Trophoblast cell (in vitro differentiated cells and primary cell): Measurements from ENCODE around the gene SLC24A4.

ENCODE experiments used
- DNase-seq, 2 donors: peaks; one replicate each; pipeline ENCODE4 v3.0.0-alpha.2; 2016
- H2AFZ ChIP-seq: 2 replicates; pipeline ENCODE4 v1.6.1; 2013; ENCODE audit warnings: low read length, moderate library complexity, mild to moderate bottlenecking; ENCODE audit not compliant: insufficient read depth, poor library complexity
- H2AK5ac ChIP-seq: 2 replicates; pipeline ENCODE4 v1.6.1; 2013; ENCODE audit warnings: mild to moderate bottlenecking, low read length
- H2BK120ac ChIP-seq: 2 replicates; pipeline ENCODE4 v1.6.1; 2013; ENCODE audit warnings: low read length, mild to moderate bottlenecking, moderate library complexity; ENCODE audit not compliant: insufficient read depth, poor library complexity
- H2BK12ac ChIP-seq: 2 replicates; pipeline ENCODE4 v1.6.1; 2013; ENCODE audit warnings: mild to moderate bottlenecking, low read length, moderate library complexity
- H2BK5ac ChIP-seq: 2 replicates; pipeline ENCODE4 v1.6.1; 2013; ENCODE audit warnings: low read length, low read depth, moderate library complexity, mild to moderate bottlenecking; ENCODE audit not compliant: poor library complexity
- H3K14ac ChIP-seq: 2 replicates; pipeline ENCODE4 v1.6.1; 2013; ENCODE audit warnings: mild to moderate bottlenecking, low read length
- H3K18ac ChIP-seq: 2 replicates; pipeline ENCODE4 v1.6.1; 2013; ENCODE audit warnings: mild to moderate bottlenecking, low read length
- H3K23ac ChIP-seq: 2 replicates; pipeline ENCODE4 v1.6.1; 2013; ENCODE audit warnings: low read length
- H3K27ac ChIP-seq: 2 replicates; pipeline ENCODE4 v1.5.1; 2013; ENCODE audit warnings: low read depth, mild to moderate bottlenecking, inconsistent platforms, low read length, moderate library complexity
- H3K27me3 ChIP-seq: 2 replicates; pipeline ENCODE4 v1.6.1; 2013; ENCODE audit warnings: inconsistent platforms, mild to moderate bottlenecking, low read length, moderate library complexity; ENCODE audit not compliant: insufficient read depth
- H3K36me3 ChIP-seq, 2 experiments: 1 replicate in 1 of 2; 2 replicates in 1 of 2; pipeline ENCODE4 v1.6.1; 2013; ENCODE audit warnings: low read length in 2 of 2, mild to moderate bottlenecking in 2 of 2, moderate library complexity in 1 of 2; ENCODE audit not compliant: insufficient read depth in 2 of 2, control insufficient read depth in 1 of 2
- H3K4ac ChIP-seq: 2 replicates; pipeline ENCODE4 v1.6.1; 2013; ENCODE audit warnings: low read depth, mild to moderate bottlenecking, low read length, moderate library complexity
- H3K4me1 ChIP-seq, 2 experiments: 1 replicate in 1 of 2; 2 replicates in 1 of 2; pipeline ENCODE4 v1.6.1; 2013; ENCODE audit warnings: low read length in 2 of 2, mild to moderate bottlenecking in 2 of 2, moderate library complexity in 1 of 2; ENCODE audit not compliant: insufficient read depth in 2 of 2, control insufficient read depth in 1 of 2
- H3K4me2 ChIP-seq: 2 replicates; pipeline ENCODE4 v1.6.1; 2013; ENCODE audit warnings: inconsistent platforms, mild to moderate bottlenecking, low read length, moderate library complexity
- H3K4me3 ChIP-seq: 2 replicates; pipeline ENCODE4 v1.5.1; 2013; ENCODE audit warnings: mild to moderate bottlenecking, low read depth, low read length, inconsistent platforms
- H3K79me1 ChIP-seq: one replicate; pipeline ENCODE4 v1.6.1; 2013; ENCODE audit warnings: low read length
- H3K79me2 ChIP-seq: 2 replicates; pipeline ENCODE4 v1.6.1; 2013; ENCODE audit warnings: low read length, mild to moderate bottlenecking; ENCODE audit not compliant: control insufficient read depth, insufficient read depth, poor library complexity
- H3K9ac ChIP-seq: 2 replicates; pipeline ENCODE4 v1.6.1; 2013; ENCODE audit warnings: mild to moderate bottlenecking, low read length
- H3K9me3 ChIP-seq: 2 replicates; pipeline ENCODE4 v1.6.1; 2013; ENCODE audit warnings: low read depth, mild to moderate bottlenecking, control low read depth, inconsistent platforms, low read length; ENCODE audit not compliant: insufficient read depth
- H4K12ac ChIP-seq: 2 replicates; pipeline ENCODE4 v1.6.1; 2013; ENCODE audit warnings: low read depth, mild to moderate bottlenecking, low read length, moderate library complexity
- H4K8ac ChIP-seq: 2 replicates; pipeline ENCODE4 v1.6.1; 2013; ENCODE audit warnings: low read depth, mild to moderate bottlenecking, low read length, moderate library complexity
- H4K91ac ChIP-seq: one replicate; pipeline ENCODE4 v1.6.1; 2013; ENCODE audit warnings: low read depth, mild to moderate bottlenecking, low read length, moderate library complexity
- WGBS: extraction: QIAGEN DNeasy Blood & Tissue Kit; methylation state at CpG from one replicate; pipeline ENCODE4 v1.1.7; 2013; ENCODE audit warnings: missing lambda C conversion rate; ENCODE audit not compliant: insufficient read length, insufficient coverage; ENCODE audit errors: extremely low coverage; 5-methylcytosine and 5-hydroxymethylcytosine counted together

Gene SLC24A4

GRCh38 chr14:92277031-92277430 lies 45.9 kb upstream of the SLC24A4 start:
- no peak overlapping the region for H3K27ac ChIP-seq
- no peak overlapping the region for H3K14ac ChIP-seq
- H3K4ac ChIP-seq, result no peak overlapping the region
- no peak overlapping the region for H3K4me2 ChIP-seq
- no peak overlapping the region for H3K18ac ChIP-seq
- DNase-seq, result peak in 1 of 2 donors; percentile 10
- H4K12ac ChIP-seq, result no peak overlapping the region
- H3K79me2 ChIP-seq, result no peaks in the 10 kb centered on the region
- no peaks in the 10 kb centered on the region for H3K9me3 ChIP-seq
- no peaks in the 10 kb centered on the region for H3K79me1 ChIP-seq
- H3K27me3 ChIP-seq, result no peaks in the 10 kb centered on the region
- H2BK120ac ChIP-seq, result no peak overlapping the region
- H3K4me3 ChIP-seq, result no peak overlapping the region
- H4K8ac ChIP-seq, result no peak overlapping the region
- no peak overlapping the region for H2BK5ac ChIP-seq
- no peak overlapping the region for H3K9ac ChIP-seq
- H3K36me3 ChIP-seq, result no peaks in the 10 kb centered on the region
- H3K4me1 ChIP-seq, result no peaks in the 10 kb centered on the region
- no peak overlapping the region for H2AK5ac ChIP-seq
- no peak overlapping the region for H4K91ac ChIP-seq
- no CpG with 5 or more reads among the region's 5 CpGs for WGBS
- no peak overlapping the region for H2BK12ac ChIP-seq
- no peak overlapping the region for H3K23ac ChIP-seq
- no peak overlapping the region for H2AFZ ChIP-seq

GRCh38 chr14:92280554-92281262 lies 42.3 kb upstream of the SLC24A4 start:
- no peak overlapping the region for H2BK12ac ChIP-seq
- H3K79me2 ChIP-seq, result no peaks in the 10 kb centered on the region
- no peaks in the 10 kb centered on the region for H3K4me1 ChIP-seq
- no peak overlapping the region for H4K91ac ChIP-seq
- H3K4me3 ChIP-seq, result no peak overlapping the region
- no peak overlapping the region for H2AFZ ChIP-seq
- no peak overlapping the region for H3K23ac ChIP-seq
- H3K27ac ChIP-seq, result no peak overlapping the region
- no peak overlapping the region for H2BK5ac ChIP-seq
- H2BK120ac ChIP-seq, result no peak overlapping the region
- H4K8ac ChIP-seq, result no peak overlapping the region
- H3K36me3 ChIP-seq, result no peaks in the 10 kb centered on the region
- H3K14ac ChIP-seq, result no peak overlapping the region
- H3K18ac ChIP-seq, result no peak overlapping the region
- no peak overlapping the region for H3K4me2 ChIP-seq
- WGBS, result no CpG with 5 or more reads among the region's 4 CpGs
- no peaks in the 10 kb centered on the region for H3K27me3 ChIP-seq
- DNase-seq, result no peak
- peaks cover 3% of the 10 kb centered on the region for H3K9me3 ChIP-seq
- H2AK5ac ChIP-seq, result no peak overlapping the region
- H3K9ac ChIP-seq, result no peak overlapping the region
- no peak overlapping the region for H3K4ac ChIP-seq
- H4K12ac ChIP-seq, result no peak overlapping the region
- H3K79me1 ChIP-seq, result no peaks in the 10 kb centered on the region

- WGBS, result no CpG with 5 or more reads among the region's 2 CpGs
- Histone ChIP-seq H3K9ac (no peak overlapping the region), H3K14ac (no peak overlapping the region), H3K23ac (no peak overlapping the region), H3K79me1 (no peaks in the 10 kb centered on the region), H3K4me3 (no peak overlapping the region), H2AFZ (no peak overlapping the region), H2BK12ac (no peak overlapping the region), H3K36me3 (no peaks in the 10 kb centered on the region), H3K9me3 (peaks cover 3% of the 10 kb centered on the region), H2AK5ac (no peak overlapping the region), H3K4me1 (no peaks in the 10 kb centered on the region), H4K91ac (no peak overlapping the region), H3K18ac (no peak overlapping the region), H3K27me3 (no peaks in the 10 kb centered on the region), H4K12ac (no peak overlapping the region), H3K27ac (no peak overlapping the region), H3K4me2 (no peak overlapping the region), H4K8ac (no peak overlapping the region), H3K4ac (no peak overlapping the region), H3K79me2 (no peaks in the 10 kb centered on the region), H2BK5ac (no peak overlapping the region), H2BK120ac (no peak overlapping the region)
- no peak for DNase-seq
Measured at GRCh38 chr14:92282669-92283068, 40.3 kb upstream of the SLC24A4 start.

GRCh38 chr14:92285311-92285710 lies 37.7 kb upstream of the SLC24A4 start:
- Histone ChIP-seq H3K9ac (no peak overlapping the region), H4K12ac (no peak overlapping the region), H2BK120ac (no peak overlapping the region), H2BK5ac (no peak overlapping the region), H3K36me3 (no peaks in the 10 kb centered on the region), H3K79me1 (no peaks in the 10 kb centered on the region), H3K4me2 (no peak overlapping the region), H3K27me3 (no peaks in the 10 kb centered on the region), H3K4me1 (no peaks in the 10 kb centered on the region), H3K23ac (no peak overlapping the region), H4K91ac (no peak overlapping the region), H3K14ac (no peak overlapping the region), H3K9me3 (peaks cover 3% of the 10 kb centered on the region), H3K27ac (no peak overlapping the region), H2BK12ac (no peak overlapping the region), H3K79me2 (no peaks in the 10 kb centered on the region), H2AK5ac (no peak overlapping the region), H2AFZ (no peak overlapping the region), H4K8ac (no peak overlapping the region), H3K18ac (no peak overlapping the region), H3K4ac (no peak overlapping the region), H3K4me3 (no peak overlapping the region)
- WGBS, result no CpG with 5 or more reads among the region's 3 CpGs
- DNase-seq, result no peak
